Tibial nerve (tissue), 4 donors: ENCODE data around the gene LILRB3. TPM values are rescaled to one million over a fixed set of nuclear protein-coding genes. Genes with fewer than 3 reads are reported as not detected.

ENCODE experiments used
- DNase-seq, 2 donors: peaks; one replicate each; pipeline ENCODE4 v3.0.0-alpha.2; 2019; ENCODE audit warnings: low spot score in 2 of 2
- H3K27ac ChIP-seq, 4 donors: fragments of 200-600 bp; sonication (generic) in 3 of 4; one replicate each; pipeline ENCODE4 v1.5.1; 2017 to 2019; ENCODE audit warnings: mild to moderate bottlenecking in 1 of 4
- H3K27me3 ChIP-seq, 2 donors: fragments of 200-600 bp; sonication (generic) in 1 of 2; one replicate each; pipeline versions ENCODE4 v1.5.1 to v1.6.0; 2017 to 2019
- H3K36me3 ChIP-seq, 3 donors: fragments of 200-600 bp; sonication (generic); one replicate each; pipeline ENCODE4 v1.5.1; 2018 to 2019
- H3K4me1 ChIP-seq, 4 donors: fragments of 200-600 bp; sonication (generic) in 3 of 4; one replicate each; pipeline ENCODE4 v1.5.1; 2017 to 2019
- H3K4me3 ChIP-seq, 4 donors: fragments of 200-600 bp; sonication (generic) in 3 of 4; one replicate each; pipeline ENCODE4 v1.5.1; 2017 to 2019; ENCODE audit warnings: mild to moderate bottlenecking in 1 of 4, moderate library complexity in 1 of 4
- H3K9me3 ChIP-seq, 4 donors: fragments of 200-600 bp; sonication (generic) in 3 of 4; one replicate each; pipeline ENCODE4 v1.5.1; 2017 to 2019
- EP300 ChIP-seq, 2 donors: sonication (generic); formaldehyde crosslinking; IDR thresholded peaks; one replicate each; pipeline ENCODE4 v1.6.1; 2017; ENCODE audit warnings: antibody characterized with exemption in 2 of 2, mild to moderate bottlenecking in 1 of 2
- POLR2A ChIP-seq, 2 donors: fragments of 450-650 bp; IDR thresholded peaks; one replicate each; pipeline ENCODE4 v1.6.1; 2017; ENCODE audit warnings: antibody characterized with exemption in 2 of 2, mild to moderate bottlenecking in 2 of 2, moderate library complexity in 2 of 2
- WGBS, 2 donors: methylation state at CpG; one replicate each; pipeline ENCODE4 v1.1.5; 2018; 5-methylcytosine and 5-hydroxymethylcytosine counted together
- total RNA-seq, 4 donors: library from RNA; depleted of rRNA; stranded (reverse); fragments of >200 nt; gene quantifications; one replicate each; pipeline ENCODE4 v1.1.0, GENCODE V29; 2016
- TF ChIP-seq, protein P1 (sequence below), 5 experiments: fragments of 200-600 bp in 3 of 5; fragments of 450-650 bp in 2 of 5; sonication (generic) in 3 of 5; IDR thresholded peaks; one replicate each; pipeline ENCODE4 v1.5.1; 2016 to 2019; ENCODE audit warnings: antibody characterized with exemption in 5 of 5, mild to moderate bottlenecking in 3 of 5, moderate library complexity in 2 of 5

Gene LILRB3
- total RNA-seq, 4 donors from 2014 or later, result 4.4 to 98.1 (median 16.5) TPM

- H3K36me3 ChIP-seq, result peaks cover 0 to 66% (median 0%) of the 10 kb centered on the region in 3 donors
- H3K4me3 ChIP-seq, result no peak overlapping the region
- no peak for DNase-seq
- H3K27me3 ChIP-seq, result no peaks in the 10 kb centered on the region
- TF ChIP-seq EP300 (IDR thresholded peaks at IDR 0.05) (no peak), POLR2A (IDR thresholded peaks at IDR 0.05) (no peak)
- TF ChIP-seq, protein P1, sequence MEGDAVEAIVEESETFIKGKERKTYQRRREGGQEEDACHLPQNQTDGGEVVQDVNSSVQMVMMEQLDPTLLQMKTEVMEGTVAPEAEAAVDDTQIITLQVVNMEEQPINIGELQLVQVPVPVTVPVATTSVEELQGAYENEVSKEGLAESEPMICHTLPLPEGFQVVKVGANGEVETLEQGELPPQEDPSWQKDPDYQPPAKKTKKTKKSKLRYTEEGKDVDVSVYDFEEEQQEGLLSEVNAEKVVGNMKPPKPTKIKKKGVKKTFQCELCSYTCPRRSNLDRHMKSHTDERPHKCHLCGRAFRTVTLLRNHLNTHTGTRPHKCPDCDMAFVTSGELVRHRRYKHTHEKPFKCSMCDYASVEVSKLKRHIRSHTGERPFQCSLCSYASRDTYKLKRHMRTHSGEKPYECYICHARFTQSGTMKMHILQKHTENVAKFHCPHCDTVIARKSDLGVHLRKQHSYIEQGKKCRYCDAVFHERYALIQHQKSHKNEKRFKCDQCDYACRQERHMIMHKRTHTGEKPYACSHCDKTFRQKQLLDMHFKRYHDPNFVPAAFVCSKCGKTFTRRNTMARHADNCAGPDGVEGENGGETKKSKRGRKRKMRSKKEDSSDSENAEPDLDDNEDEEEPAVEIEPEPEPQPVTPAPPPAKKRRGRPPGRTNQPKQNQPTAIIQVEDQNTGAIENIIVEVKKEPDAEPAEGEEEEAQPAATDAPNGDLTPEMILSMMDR (IDR thresholded peaks at IDR 0.05), result no peak
- no peak overlapping the region for H3K27ac ChIP-seq
- 74 to 84% methylated on average over 10 of the region's 10 CpGs for WGBS, 2 donors
- H3K4me1 ChIP-seq, result no peaks in the 10 kb centered on the region
- no peaks in the 10 kb centered on the region for H3K9me3 ChIP-seq
Observed at GRCh38 chr19:54179262-54179852, 43.5 kb downstream of the LILRB3 start.

DNA sequence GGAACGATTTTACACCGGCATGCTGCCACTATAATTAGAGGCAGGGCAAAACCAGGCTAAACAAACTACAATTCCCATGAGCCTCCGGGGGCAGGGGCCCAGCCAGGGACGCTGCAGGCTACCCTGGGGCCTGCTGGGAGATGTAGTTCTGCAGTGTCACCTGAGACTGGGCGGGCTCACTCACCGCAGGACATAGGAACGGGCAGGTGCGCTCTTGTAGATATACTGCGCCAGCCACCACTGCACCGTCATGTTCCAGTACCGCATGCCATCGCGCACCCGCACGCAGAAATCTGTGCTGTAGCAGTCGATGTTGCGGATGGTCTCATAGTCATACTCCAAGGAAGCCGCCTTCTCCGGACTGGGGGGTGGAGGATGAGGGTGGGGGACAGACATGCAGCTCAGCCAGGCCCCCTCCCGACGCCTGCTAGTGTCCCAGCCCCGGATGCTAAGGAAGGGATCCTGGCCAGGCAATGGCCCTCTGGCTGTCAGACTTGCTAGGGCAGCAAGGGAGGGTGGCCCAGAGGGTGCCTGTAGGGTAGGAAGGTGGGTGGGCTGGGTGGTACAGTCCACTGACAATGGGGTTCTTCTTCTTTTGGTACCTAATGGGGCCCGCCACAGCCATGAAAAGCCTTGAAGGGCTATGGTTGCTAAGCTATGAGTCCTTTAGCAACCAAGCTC lies 44.1 kb downstream of the LILRB3 start:
- 71 to 76% methylated on average over 21 to 23 of the region's 23 CpGs for WGBS, 2 donors

GRCh38 chr19:54173951-54174834 lies 48.6 kb downstream of the LILRB3 start:
- H3K4me3 ChIP-seq, result no peak overlapping the region
- peaks cover 0 to 8% of the 10 kb centered on the region in 2 donors for H3K27me3 ChIP-seq
- WGBS, 2 donors, result 56 to 58% methylated on average over 16 to 20 of the region's 25 CpGs
- H3K36me3 ChIP-seq, result peaks cover 0 to 31% (median 0%) of the 10 kb centered on the region in 3 donors
- no peak for TF ChIP-seq POLR2A (IDR thresholded peaks at IDR 0.05)
- no peak for TF ChIP-seq EP300 (IDR thresholded peaks at IDR 0.05)
- TF ChIP-seq, protein P1 (IDR thresholded peaks at IDR 0.05), result no peak
- peaks cover 0 to 5% (median 0%) of the 10 kb centered on the region in 4 donors for H3K4me1 ChIP-seq
- no peak overlapping the region for H3K27ac ChIP-seq
- H3K9me3 ChIP-seq, result no peaks in the 10 kb centered on the region
- DNase-seq, result no peak

More for the DNA sequence above, 44.1 kb downstream of the LILRB3 start:
- H3K9me3 ChIP-seq, result no peaks in the 10 kb centered on the region
- no peak overlapping the region for H3K27ac ChIP-seq
- TF ChIP-seq, protein P1 (IDR thresholded peaks at IDR 0.05), result no peak
- TF ChIP-seq POLR2A (IDR thresholded peaks at IDR 0.05), result no peak
- no peak for TF ChIP-seq EP300 (IDR thresholded peaks at IDR 0.05)
- H3K4me1 ChIP-seq, result no peaks in the 10 kb centered on the region
- no peak overlapping the region for H3K4me3 ChIP-seq
- no peak for DNase-seq
- H3K27me3 ChIP-seq, result no peaks in the 10 kb centered on the region
- H3K36me3 ChIP-seq, result peaks cover 0 to 65% (median 0%) of the 10 kb centered on the region in 3 donors

GRCh38 chr19:54173359-54173699 lies 49.5 kb downstream of the LILRB3 start:
- Histone ChIP-seq H3K4me1 (peaks cover 0 to 8% (median under 1%) of the 10 kb centered on the region in 4 donors), H3K27me3 (peaks cover 0 to 8% of the 10 kb centered on the region in 2 donors), H3K9me3 (no peaks in the 10 kb centered on the region), H3K27ac (peak overlapping the region in 1 of 4 donors; percentile 72), H3K4me3 (no peak overlapping the region), H3K36me3 (peaks cover 0 to 23% (median 0%) of the 10 kb centered on the region in 3 donors)
- 27 to 42% methylated on average over 15 of the region's 15 CpGs for WGBS, 2 donors
- TF ChIP-seq POLR2A (IDR thresholded peaks at IDR 0.05) (no peak), EP300 (IDR thresholded peaks at IDR 0.05) (no peak)
- TF ChIP-seq, protein P1 (IDR thresholded peaks at IDR 0.05), result no peak
- DNase-seq, result no peak
